Activated T-cell treated with anti-CD3 and anti-CD28 coated beads, Interleukin-2, amount 50 U/mL, for 4 hours (primary cell): ENCODE data around the gene NDUFS6. TPM values are rescaled to one million over a fixed set of nuclear protein-coding genes. Genes with fewer than 3 reads are reported as not detected.
A peak's percentile ranks its signal among the peaks of the same experiment; 100 is the strongest.

Experiments
- ATAC-seq, 2 donors: fragments of 200-7000 bp; cut with Tn5 transposase; one replicate each; pipeline ENCODE4 v1.10.0; 2021
- DNase-seq: peaks from one replicate; pipeline ENCODE4 v3.0.0-alpha.2; 2020
- H3K27me3 Mint-ChIP-seq: one replicate; pipeline ENCODE4 v1.8.0; 2021; ENCODE audit warnings: low read depth, mixed read lengths
- H3K36me3 Mint-ChIP-seq: one replicate; pipeline ENCODE4 v1.8.0; 2022; ENCODE audit warnings: mixed read lengths; ENCODE audit not compliant: insufficient read depth
- H3K4me1 Mint-ChIP-seq: one replicate; pipeline ENCODE4 v1.8.0; 2021; ENCODE audit warnings: low read depth, mixed read lengths
- H3K4me3 Mint-ChIP-seq: one replicate; pipeline ENCODE4 v1.8.0; 2021; ENCODE audit warnings: mild to moderate bottlenecking, moderate library complexity, mixed read lengths
- H3K9me3 Mint-ChIP-seq: one replicate; pipeline ENCODE4 v1.8.0; 2021; ENCODE audit warnings: mixed read lengths
- total RNA-seq, 3 donors: library from RNA; stranded (reverse); gene quantifications; one replicate each; pipeline ENCODE4 v1.2.1, GENCODE V29; 2021

NDUFS6 gene
- total RNA-seq, 3 donors from 2014 or later, result 55.6 to 64.9 (median 61.4) TPM

DNA sequence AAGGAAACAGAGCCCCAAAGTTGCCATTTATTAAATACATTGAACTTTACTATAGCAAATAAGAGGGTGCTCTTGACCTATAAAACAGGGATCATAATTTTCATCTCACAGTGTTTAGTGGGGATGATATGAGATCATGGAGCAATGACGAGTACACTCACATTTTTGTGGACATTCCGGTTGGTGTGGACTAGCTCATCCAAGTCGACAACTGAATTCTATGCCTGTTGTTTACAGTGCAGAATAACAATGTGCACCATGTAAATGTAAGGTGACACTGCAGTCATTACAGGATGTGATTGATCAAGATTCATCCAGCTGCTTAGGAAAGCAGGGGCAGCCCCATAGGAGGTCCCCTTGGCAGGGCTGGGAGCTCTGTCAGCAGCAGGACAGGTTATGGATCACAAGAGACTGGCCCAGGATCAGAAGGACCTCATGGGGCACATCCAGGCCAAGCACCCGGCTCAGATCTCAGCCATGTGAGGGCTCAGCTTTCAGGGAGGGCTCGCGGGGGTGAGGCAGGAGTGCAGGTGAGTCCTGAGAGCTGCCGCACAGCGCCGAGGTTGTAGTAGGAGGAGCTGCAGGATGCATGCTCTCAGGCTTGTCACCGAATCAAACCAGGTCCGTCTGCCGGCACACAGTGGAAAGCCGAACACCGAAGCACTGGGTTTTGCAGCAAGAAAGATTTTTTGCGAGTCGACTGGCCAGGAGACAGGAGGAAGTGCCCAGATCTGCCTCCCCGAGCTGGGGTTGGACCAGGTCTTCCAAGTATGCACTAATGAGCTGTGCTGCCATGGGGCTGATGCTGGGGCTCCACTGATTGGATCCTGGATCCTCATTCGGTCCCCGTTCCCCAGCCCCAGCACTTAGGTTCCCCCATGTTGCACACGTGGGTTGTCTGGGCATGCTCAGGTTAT is 29.8 kb upstream of the NDUFS6 start:
- Mint-ChIP-seq H3K36me3 (no peaks in the 10 kb centered on the region), H3K4me3 (no peak overlapping the region), H3K27me3 (peaks cover 4% of the 10 kb centered on the region), H3K4me1 (no peaks in the 10 kb centered on the region), H3K9me3 (no peaks in the 10 kb centered on the region)
- ATAC-seq (no peak), DNase-seq (no peak)

DNA sequence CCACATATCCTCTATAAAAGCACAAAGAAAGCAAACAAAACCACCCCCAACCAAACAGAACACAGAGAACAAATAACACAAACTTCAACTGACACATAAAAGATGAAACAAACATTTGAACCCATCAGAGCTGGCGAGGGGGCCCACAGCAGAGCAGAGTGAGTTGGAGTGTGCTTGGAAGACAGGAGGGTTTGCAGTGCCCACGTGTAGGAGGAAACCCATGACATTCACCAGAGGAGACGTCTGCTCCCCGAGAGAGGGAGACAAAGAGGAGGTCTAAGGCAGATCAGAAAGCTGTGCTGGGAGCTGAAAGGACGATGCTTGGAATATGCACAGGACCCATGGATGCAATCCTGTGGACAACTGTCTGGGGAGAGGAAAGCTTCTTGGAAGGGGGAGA is 28.6 kb upstream of the NDUFS6 start:
- Mint-ChIP-seq H3K4me3 (no peak overlapping the region), H3K36me3 (no peaks in the 10 kb centered on the region), H3K27me3 (peaks cover 4% of the 10 kb centered on the region), H3K4me1 (no peaks in the 10 kb centered on the region), H3K9me3 (no peaks in the 10 kb centered on the region)
- DNase-seq (no peak), ATAC-seq (peak in 1 of 2 donors; percentile 48)

DNA sequence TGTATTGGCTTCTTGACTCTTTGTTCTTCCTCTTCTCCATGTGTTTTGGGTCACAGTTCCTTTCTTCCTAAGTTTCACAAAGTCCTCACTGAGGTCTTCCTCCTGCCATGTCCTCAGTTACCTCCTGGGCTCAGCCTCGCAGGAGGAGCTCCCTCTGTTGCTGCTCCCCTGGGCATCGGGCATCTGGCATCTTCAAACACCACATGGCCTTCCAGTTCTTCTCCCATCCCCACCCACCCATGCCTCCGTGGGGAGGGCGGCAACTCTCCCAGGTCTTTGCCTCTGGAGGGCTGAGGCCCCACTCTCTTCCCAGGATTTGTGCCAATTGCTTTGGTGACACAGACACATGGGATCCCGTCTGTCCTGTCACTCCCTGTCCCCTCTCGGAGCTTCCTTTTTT is 24.4 kb upstream of the NDUFS6 start:
- Mint-ChIP-seq H3K36me3 (no peaks in the 10 kb centered on the region), H3K4me1 (no peaks in the 10 kb centered on the region), H3K9me3 (no peaks in the 10 kb centered on the region), H3K4me3 (no peak overlapping the region), H3K27me3 (peaks cover 2% of the 10 kb centered on the region)
- no peak for DNase-seq
- ATAC-seq, result no peak

DNA sequence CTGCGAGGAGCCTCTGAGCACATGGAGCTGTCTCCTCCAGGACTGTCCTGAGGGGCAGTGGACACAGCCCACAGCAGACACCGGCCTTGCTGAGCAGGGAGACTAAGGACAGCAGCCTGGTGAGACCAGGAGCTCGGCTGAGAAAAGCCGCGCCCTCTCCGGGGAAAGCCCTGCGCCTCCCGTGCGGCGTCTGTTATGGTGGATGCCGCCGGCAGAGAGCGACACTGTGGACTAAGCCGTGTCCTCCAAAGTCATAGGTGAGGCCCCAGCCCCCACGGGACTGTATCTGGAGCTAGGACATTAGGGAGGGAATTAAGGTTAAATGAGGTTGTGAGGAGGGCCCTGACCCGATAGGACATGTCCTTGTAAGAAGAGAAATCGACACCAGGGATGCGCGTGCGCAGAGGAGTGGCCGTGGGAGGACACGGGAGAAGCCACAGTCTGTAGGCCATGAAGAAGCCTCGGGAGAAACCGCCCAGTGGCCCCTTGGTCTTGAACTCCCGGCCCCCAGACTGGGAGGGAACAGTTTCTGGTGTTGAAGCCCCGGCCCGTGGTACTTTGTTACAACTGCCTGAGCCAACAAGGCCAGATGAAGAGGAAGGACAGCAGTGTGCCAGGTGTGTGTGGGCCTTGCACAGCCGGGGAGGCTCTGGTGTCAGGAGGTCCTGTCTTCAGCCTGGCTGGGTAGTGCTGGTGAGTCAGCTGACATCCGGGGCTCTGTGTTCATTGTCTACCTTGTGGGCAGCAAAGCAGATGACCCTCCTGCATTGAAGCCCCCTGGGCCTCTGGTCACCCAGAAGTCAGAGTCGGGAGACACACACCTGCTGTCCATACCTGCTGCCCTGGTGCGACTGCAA is 23.7 kb upstream of the NDUFS6 start:
- Mint-ChIP-seq H3K36me3 (no peaks in the 10 kb centered on the region), H3K27me3 (peaks cover under 1% of the 10 kb centered on the region), H3K4me3 (no peak overlapping the region), H3K4me1 (no peaks in the 10 kb centered on the region), H3K9me3 (no peaks in the 10 kb centered on the region)
- ATAC-seq, result no peak
- DNase-seq, result no peak

DNA sequence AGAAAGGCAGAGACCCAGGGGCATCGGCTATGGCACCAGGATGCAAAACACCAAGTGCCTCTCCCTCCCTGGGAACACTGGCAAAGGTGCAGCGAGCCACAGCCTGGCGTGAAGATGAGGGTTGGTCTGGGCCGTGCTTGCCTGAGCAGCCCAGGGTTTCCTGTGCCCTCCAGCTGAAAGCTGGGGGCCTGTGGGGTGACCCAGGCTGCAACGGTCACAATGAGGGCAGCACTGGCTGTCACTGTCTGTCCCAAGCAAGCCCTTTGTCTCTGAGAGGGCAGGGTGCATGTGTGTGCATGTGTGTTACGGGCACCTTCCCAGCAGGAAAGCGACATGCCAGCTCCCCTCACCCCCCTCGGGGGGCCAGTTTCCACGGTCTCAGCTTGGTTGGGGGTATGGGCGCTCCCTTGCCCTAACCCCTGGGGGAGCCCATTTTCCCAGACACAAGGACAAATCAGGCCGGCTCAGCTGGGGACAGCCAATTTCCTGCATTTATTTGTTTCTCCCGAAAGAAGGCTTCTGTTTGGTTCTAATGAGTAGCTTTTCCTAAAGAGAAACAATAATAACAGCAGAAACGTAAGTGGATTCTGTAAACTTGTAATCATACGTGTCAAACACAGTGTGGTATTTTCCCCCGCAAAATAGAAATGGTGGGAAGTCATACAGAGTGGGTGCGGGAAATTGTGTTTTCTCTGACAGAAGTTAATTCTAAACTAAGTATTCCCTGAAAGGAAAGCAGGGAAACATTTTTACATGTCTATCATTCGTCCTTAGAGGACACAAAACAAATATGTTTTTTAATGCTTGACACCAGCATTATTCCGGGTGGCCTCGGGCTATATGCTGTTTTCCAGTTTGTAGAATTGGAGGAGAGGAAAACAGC is 22.8 kb upstream of the NDUFS6 start:
- peaks cover 3% of the 10 kb centered on the region for H3K4me1 Mint-ChIP-seq
- ATAC-seq (no peak), DNase-seq (no peak)
- H3K9me3 Mint-ChIP-seq, result no peaks in the 10 kb centered on the region
- H3K36me3 Mint-ChIP-seq, result no peaks in the 10 kb centered on the region
- H3K4me3 Mint-ChIP-seq, result no peak overlapping the region
- H3K27me3 Mint-ChIP-seq, result no peaks in the 10 kb centered on the region

DNA sequence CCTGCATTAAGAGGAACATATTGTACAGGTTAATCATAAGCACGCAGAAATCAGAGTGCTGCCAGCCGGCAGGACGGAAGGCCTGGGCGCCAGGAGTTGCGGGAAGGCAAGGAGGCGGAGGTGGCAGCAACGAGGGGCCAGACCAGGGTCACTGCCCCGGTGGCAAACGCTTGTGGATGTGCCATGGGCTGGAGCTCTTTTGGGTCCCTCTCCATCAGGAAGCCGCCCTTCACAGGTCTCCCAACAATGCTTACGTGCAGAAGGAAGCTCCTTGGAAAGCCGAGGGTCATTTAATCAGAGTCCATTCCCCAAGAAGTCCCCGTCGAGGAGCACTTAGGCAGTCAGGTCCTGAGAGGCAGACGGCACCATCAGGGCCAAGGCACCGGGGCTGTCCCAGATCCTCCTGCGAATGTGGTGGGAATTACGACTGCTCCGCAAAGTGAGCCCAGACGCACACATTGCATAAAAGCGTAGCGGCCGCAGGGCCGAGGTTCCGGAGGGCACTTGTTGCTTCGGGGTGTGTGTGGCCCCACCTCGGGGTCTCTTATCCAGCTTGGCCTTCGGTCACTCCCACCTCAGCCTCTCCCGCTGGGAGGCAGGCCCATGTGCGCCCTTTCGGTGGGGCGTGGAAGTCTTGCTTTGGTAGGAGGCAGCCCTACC is 22.1 kb upstream of the NDUFS6 start:
- H3K36me3 Mint-ChIP-seq, result no peaks in the 10 kb centered on the region
- no peaks in the 10 kb centered on the region for H3K27me3 Mint-ChIP-seq
- H3K4me1 Mint-ChIP-seq, result peaks cover 3% of the 10 kb centered on the region
- H3K4me3 Mint-ChIP-seq, result no peak overlapping the region
- no peak for ATAC-seq
- no peaks in the 10 kb centered on the region for H3K9me3 Mint-ChIP-seq
- DNase-seq, result no peak

DNA sequence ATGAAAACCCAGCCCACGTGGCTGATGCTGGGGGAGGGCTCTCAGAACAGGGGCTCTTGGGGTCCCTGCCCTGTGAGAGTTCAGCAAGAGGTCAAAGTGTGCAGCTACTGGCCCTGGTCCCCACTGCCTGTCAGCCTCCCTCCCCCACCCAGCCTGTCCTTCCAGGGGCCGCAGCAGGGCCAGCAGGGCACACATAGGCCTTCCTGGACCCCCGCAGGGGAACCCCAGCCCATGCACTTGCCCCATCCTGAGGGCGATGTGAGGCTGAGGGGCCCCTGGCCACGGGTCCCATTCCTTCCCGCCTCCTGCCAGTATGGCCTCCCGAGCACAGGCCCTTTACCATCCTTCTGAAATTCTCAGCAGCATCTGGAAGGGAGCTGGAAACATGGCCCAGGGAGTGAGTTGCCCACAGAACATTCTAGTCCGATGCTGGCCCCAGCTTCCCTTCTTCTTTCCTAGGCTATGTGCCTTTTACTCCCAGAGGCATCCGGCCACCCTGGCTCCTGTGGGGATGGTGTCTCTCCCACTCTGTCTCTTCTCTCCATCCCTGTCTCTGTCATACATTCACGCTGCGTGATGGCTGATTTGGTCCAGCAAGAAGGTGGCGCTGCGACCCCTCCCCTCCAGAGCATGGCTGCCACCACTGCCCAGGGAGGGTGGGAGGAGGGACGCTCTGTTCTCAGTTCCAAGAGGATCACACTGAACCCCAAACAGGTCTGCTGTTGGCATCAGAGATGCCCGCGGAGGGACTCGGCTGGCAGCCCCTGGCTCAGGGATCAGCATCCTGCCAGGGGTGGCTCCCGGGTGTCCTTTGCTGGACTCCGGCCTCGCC is 21.2 kb upstream of the NDUFS6 start:
- DNase-seq (no peak), ATAC-seq (no peak)
- Mint-ChIP-seq H3K27me3 (no peaks in the 10 kb centered on the region), H3K4me1 (peaks cover 3% of the 10 kb centered on the region), H3K36me3 (no peaks in the 10 kb centered on the region), H3K9me3 (no peaks in the 10 kb centered on the region), H3K4me3 (no peak overlapping the region)

DNA sequence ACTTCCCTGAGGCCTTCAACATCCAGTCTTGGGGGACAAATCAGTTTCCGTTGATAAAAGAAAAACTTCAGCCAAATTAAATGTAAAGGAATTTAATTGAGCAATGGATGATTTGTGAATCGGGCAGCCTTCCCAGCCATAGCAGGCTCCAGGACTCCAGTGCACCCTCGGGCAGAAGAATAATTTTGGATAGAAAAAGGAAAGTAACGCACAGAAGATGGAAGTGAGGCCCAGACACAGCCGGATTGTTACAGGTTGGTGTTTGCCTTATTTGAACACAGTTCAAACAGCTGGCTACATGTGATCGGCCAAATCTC is 20.6 kb upstream of the NDUFS6 start:
- H3K4me1 Mint-ChIP-seq, result peaks cover 4% of the 10 kb centered on the region
- no peaks in the 10 kb centered on the region for H3K9me3 Mint-ChIP-seq
- no peaks in the 10 kb centered on the region for H3K36me3 Mint-ChIP-seq
- no peak overlapping the region for H3K4me3 Mint-ChIP-seq
- ATAC-seq (no peak), DNase-seq (no peak)
- H3K27me3 Mint-ChIP-seq, result no peaks in the 10 kb centered on the region

DNA sequence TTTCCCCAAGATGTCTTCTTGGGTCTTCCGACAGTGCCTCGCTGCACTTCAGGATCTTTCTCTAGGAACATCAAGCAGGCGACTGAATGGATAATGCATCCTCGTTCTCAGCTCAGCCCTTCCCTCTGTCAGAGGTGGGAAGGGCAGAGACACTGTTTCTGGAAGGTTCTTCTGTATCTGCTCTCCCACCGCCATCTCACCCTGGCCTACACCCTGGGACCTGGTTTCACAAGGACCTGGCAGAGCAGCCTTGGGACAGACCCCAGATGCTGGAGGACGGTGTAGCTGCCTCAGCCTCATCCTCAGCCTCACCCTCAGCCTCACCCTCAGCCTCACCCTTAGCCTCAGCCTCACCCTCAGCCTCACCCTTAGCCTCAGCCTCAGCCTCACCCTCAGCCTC is 20.1 kb upstream of the NDUFS6 start:
- no peaks in the 10 kb centered on the region for H3K9me3 Mint-ChIP-seq
- peaks cover 5% of the 10 kb centered on the region for H3K4me1 Mint-ChIP-seq
- no peaks in the 10 kb centered on the region for H3K36me3 Mint-ChIP-seq
- ATAC-seq, result no peak
- no peak overlapping the region for H3K4me3 Mint-ChIP-seq
- no peak for DNase-seq
- H3K27me3 Mint-ChIP-seq, result no peaks in the 10 kb centered on the region

DNA sequence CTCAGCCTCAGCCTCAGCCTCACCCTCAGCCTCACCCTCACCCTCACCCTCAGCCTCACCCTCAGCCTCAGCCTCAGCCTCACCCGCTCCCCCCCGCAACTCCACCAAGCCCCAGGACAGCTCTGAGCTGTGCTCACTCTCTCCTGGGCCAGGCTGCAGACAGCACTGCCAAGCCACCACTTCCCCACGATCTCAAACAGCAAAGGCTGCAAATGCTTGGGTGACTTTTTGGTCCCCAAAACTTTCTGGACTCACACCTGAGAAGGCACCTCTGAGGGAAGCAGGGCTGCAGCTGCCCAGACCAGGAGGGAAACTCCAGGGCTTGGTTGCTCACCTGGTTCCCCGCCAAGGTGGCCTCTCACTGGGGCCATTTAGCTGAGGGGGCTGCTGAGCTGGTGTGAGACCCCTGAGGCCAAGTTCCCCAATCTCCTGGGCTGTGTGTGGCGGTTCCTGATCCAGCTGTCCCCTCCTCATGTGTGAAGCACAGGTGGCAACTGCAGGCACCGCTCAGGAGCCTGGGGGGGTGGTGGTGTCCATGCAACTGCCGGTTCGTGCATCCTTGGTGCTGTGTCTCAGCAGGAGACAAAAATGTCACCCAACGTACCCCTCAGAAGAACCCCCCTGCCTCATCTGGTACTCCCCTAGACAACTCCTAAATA is 19.4 kb upstream of the NDUFS6 start:
- DNase-seq, result no peak
- Mint-ChIP-seq H3K4me3 (no peak overlapping the region), H3K36me3 (no peaks in the 10 kb centered on the region), H3K9me3 (no peaks in the 10 kb centered on the region), H3K4me1 (peaks cover 5% of the 10 kb centered on the region), H3K27me3 (no peaks in the 10 kb centered on the region)
- no peak for ATAC-seq

DNA sequence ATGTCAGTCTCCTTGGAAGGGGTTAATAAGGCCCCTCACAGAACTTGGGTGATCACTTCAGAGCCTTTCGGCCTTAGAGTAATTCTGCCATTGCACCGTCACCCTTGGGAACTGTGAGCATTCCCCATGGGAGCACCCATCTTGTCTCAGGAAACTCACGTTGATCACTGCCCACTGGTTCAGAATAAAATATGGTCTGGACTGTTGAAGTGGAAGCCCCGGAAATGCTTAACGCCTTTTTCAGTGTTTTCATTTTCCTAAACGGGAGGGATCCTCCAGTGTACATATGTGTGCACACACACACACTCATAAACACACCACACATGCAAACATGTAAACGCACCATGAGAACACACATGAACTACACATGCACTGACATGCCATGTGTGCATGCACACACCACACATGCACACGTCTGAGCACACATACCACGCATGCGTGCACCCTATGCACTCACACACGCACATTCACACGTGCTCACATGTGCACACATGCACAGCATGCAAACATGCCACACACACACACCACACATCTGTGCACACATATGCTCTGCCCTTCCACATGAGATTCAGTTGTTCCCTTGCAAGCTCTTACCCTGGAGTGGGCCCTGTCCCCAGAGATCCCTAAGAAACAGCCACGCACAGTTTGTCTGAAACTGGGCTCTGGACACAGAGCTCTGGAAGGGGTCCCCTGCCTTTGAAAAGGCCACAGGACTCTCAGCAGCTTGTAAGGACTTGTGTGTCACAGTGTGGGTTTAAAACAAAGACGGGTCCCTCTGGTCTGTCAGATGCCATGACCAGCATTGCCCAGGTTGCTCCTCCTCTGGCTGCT is 18.6 kb upstream of the NDUFS6 start:
- Mint-ChIP-seq H3K27me3 (no peaks in the 10 kb centered on the region), H3K9me3 (no peaks in the 10 kb centered on the region), H3K36me3 (no peaks in the 10 kb centered on the region), H3K4me1 (peaks cover 5% of the 10 kb centered on the region), H3K4me3 (no peak overlapping the region)
- ATAC-seq, result peak in 1 of 2 donors; percentile 23
- DNase-seq, result no peak

DNA sequence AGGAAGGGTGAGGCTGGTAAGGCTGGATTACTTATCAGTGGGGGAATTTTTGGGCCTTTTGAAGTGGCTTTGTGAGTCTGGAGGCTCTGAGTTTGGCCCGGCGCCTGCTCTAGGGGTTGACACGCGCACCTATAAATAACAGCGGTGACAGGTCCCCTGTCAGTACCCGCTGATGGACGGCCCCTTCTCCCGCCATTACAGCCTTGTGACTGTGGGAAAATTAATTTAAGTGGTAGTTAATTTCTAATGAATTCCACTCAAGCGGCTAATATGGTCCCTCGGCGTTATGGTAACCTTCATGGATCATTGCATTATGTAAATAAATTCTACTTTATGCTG is 18.0 kb upstream of the NDUFS6 start:
- H3K36me3 Mint-ChIP-seq, result no peaks in the 10 kb centered on the region
- ATAC-seq (peak; percentile 21 to 69), DNase-seq (no peak)

More for the DNA sequence above, 18.0 kb upstream of the NDUFS6 start:
- H3K27me3 Mint-ChIP-seq, result no peaks in the 10 kb centered on the region
- peaks cover 5% of the 10 kb centered on the region for H3K4me1 Mint-ChIP-seq
- no peaks in the 10 kb centered on the region for H3K9me3 Mint-ChIP-seq
- H3K4me3 Mint-ChIP-seq, result no peak overlapping the region
